K562 (cell line): ENCODE results near the gene CSRP2. TPM values are rescaled to one million over a fixed set of nuclear protein-coding genes. Genes with fewer than 3 reads are reported as not detected.

Experiments
- ATAC-seq: fragments of 200-7000 bp; cut with Tn5 transposase; 3 replicates; pipeline ENCODE4 v1.9.1; 2020; ENCODE audit warnings: moderate library complexity
- BruUV-seq: library from RNA; stranded (reverse); fragments of 400-500 nt; replicated peaks from 2 replicates; lab custom pipeline; 2021; lab: Mats Ljungman, UMichigan
- CTCF ChIA-PET: fragments of 300-600 bp; formaldehyde crosslinking; extraction: SDS; loops from one replicate; lab custom pipeline; 2021; ENCODE audit warnings: low intra/inter-chr PET ratio; lab: Yijun Ruan, JAX
- POLR2A ChIA-PET: fragments of 300-600, 350-650 bp; sonication (Branson Sonifier 250); formaldehyde crosslinking; extraction: SDS; loops from one replicate; lab custom pipeline; 2021; ENCODE audit warnings: antibody characterized with exemption, inconsistent platforms; lab: Yijun Ruan, JAX
- DNase-seq, 4 experiments: peaks; one replicate each; pipeline versions ENCODE4 v3.0.0 to v3.0.0-alpha.2; 2011 to 2018; ENCODE audit warnings: low spot score in 3 of 4, mixed read lengths in 3 of 4; ENCODE audit errors: extremely low read depth in 1 of 4
- FAIRE-seq: peaks from 2 replicates; lab custom pipeline; 2011; peaks lifted over from hg19 to GRCh38; lab: Jason Lieb, UNC
- H2AFZ ChIP-seq: 2 replicates; pipeline ENCODE4 v1.6.0; 2011; ENCODE audit warnings: low read depth, low read length, control low read depth, inconsistent platforms
- H3K27ac ChIP-seq: fragments of 200-600 bp; 3 replicates; pipeline ENCODE4 v1.8.0; 2011; ENCODE audit warnings: low read depth, mild to moderate bottlenecking, control low read depth, inconsistent platforms, low read length, moderate library complexity, mixed read lengths; ENCODE audit errors: extremely low read depth
- H3K27me3 ChIP-seq, 2 experiments: fragments of 300-600 bp in 1 of 2; 2 replicates in 1 of 2; 3 replicates in 1 of 2; pipeline versions ENCODE4 v1.6.0 to v1.8.0; 2011; ENCODE audit warnings: inconsistent platforms in 2 of 2, low read length in 2 of 2, mild to moderate bottlenecking in 1 of 2, mixed read lengths in 1 of 2, moderate library complexity in 1 of 2; ENCODE audit not compliant: control insufficient read depth in 2 of 2, insufficient read depth in 2 of 2
- H3K36me3 ChIP-seq: fragments of 300-600 bp; 3 replicates; pipeline ENCODE4 v1.8.0; 2011; ENCODE audit warnings: mild to moderate bottlenecking, low read length, inconsistent platforms; ENCODE audit not compliant: control insufficient read depth, insufficient read depth
- H3K4me1 ChIP-seq, 2 experiments: fragments of 200-600 bp in 1 of 2; replicated peaks in 1 of 2; 2 replicates in 1 of 2; 3 replicates in 1 of 2; pipeline versions ENCODE4 v1.5.1 to v1.8.0; 2011; ENCODE audit warnings: inconsistent platforms in 2 of 2, low read length in 2 of 2, mild to moderate bottlenecking in 1 of 2, mixed read lengths in 1 of 2, moderate library complexity in 1 of 2; ENCODE audit not compliant: control insufficient read depth in 2 of 2, insufficient read depth in 2 of 2
- H3K4me2 ChIP-seq: 2 replicates; pipeline ENCODE4 v1.6.1; 2011; ENCODE audit warnings: low read length, control low read depth, inconsistent platforms, mixed read lengths; ENCODE audit not compliant: insufficient read depth
- H3K4me3 ChIP-seq: fragments of 200-600 bp; sonication (generic), shearing (Covaris generic); 2 replicates; pipeline ENCODE4 v1.5.1; 2016; ENCODE audit warnings: control low read depth, inconsistent platforms
- H3K79me2 ChIP-seq: fragments of 200-600 bp; 3 replicates; pipeline ENCODE4 v1.8.0; 2011; ENCODE audit warnings: low read length, inconsistent platforms; ENCODE audit not compliant: control insufficient read depth, insufficient read depth
- H3K9ac ChIP-seq, 2 experiments: 2 replicates each; pipeline versions ENCODE4 v1.6.0 to v1.6.1; 2011; ENCODE audit warnings: low read depth in 2 of 2, low read length in 2 of 2, control low read depth in 1 of 2, inconsistent platforms in 1 of 2, mild to moderate bottlenecking in 1 of 2, mixed read lengths in 1 of 2; ENCODE audit not compliant: insufficient read depth in 1 of 2
- H3K9me1 ChIP-seq: one replicate; pipeline ENCODE4 v1.6.0; 2011; ENCODE audit warnings: inconsistent platforms, mild to moderate bottlenecking, low read length, moderate library complexity; ENCODE audit not compliant: control insufficient read depth, insufficient read depth
- H3K9me3 ChIP-seq: replicated peaks from 2 replicates; pipeline ENCODE4 v1.5.1; 2011; ENCODE audit warnings: low read depth, low read length, inconsistent platforms; ENCODE audit not compliant: control insufficient read depth, insufficient read depth
- H4K20me1 ChIP-seq: replicated peaks from 2 replicates; pipeline ENCODE4 v1.6.1; 2011; ENCODE audit warnings: low read length, inconsistent platforms, mixed read lengths; ENCODE audit not compliant: control insufficient read depth, insufficient read depth
- DPF2 ChIP-seq: fragments of 450-650 bp; IDR thresholded peaks from 2 replicates; pipeline ENCODE4 v1.6.1; 2016
- EP300 ChIP-seq: IDR thresholded peaks from 2 replicates; pipeline ENCODE4 v1.6.1; 2012; ENCODE audit warnings: low read length, improper control_type of control experiment
- HDAC2 ChIP-seq: fragments of 450-650 bp; IDR thresholded peaks from 2 replicates; pipeline ENCODE4 v1.6.1; 2016; ENCODE audit warnings: mild to moderate bottlenecking
- HIVEP1 ChIP-seq: fragments of 250-450 bp; sonication (Bioruptor Pico); IDR thresholded peaks from 2 replicates; pipeline ENCODE4 v1.4.0; 2020; ENCODE audit warnings: mild to moderate bottlenecking
- HSF4 ChIP-seq: fragments of 250-450 bp; sonication (Bioruptor Pico); IDR thresholded peaks from 2 replicates; pipeline ENCODE4 v2.1.2; 2022; ENCODE audit warnings: mild to moderate bottlenecking, moderate library complexity, borderline replicate concordance
- PHB2 ChIP-seq: fragments of 450-650 bp; IDR thresholded peaks from 2 replicates; pipeline ENCODE4 v1.6.1; 2017; ENCODE audit warnings: low read depth
- POLR2A ChIP-seq: fragments of 450-650 bp; conservative IDR thresholded peaks from 2 replicates; pipeline ENCODE4 v1.6.1; 2016
- POU5F1 ChIP-seq: fragments of 150-350 bp; IDR thresholded peaks from 2 replicates; pipeline ENCODE4 v1.6.1; 2014; ENCODE audit warnings: borderline replicate concordance, low read length, low read depth, mild to moderate bottlenecking; ENCODE audit not compliant: partially characterized antibody
- SAFB ChIP-seq: fragments of 200-400 bp; formaldehyde crosslinking; IDR thresholded peaks from 2 replicates; pipeline ENCODE4 v1.6.1; 2017; ENCODE audit warnings: low read depth, low read length, borderline replicate concordance
- SETDB1 ChIP-seq: IDR thresholded peaks from one replicate; pipeline ENCODE4 v1.6.1; 2012; ENCODE audit warnings: low read length, control low read depth, inconsistent platforms
- ZFX ChIP-seq: sonication (generic); formaldehyde crosslinking; IDR thresholded peaks from 2 replicates; pipeline ENCODE4 v1.8.0; 2022; ENCODE audit warnings: mild to moderate bottlenecking, missing genetic modification reagents, moderate library complexity
- WGBS: fragments of 100-300 bp; shearing (Covaris generic); methylation state at CpG from one replicate; pipeline ENCODE4 v1.1.6; 2016; ENCODE audit warnings: low coverage, mixed read lengths; ENCODE audit not compliant: insufficient coverage; ENCODE audit errors: missing lambda C conversion rate; 5-methylcytosine and 5-hydroxymethylcytosine counted together
- in situ Hi-C: fragments of 300-500 bp; cut with MboI; formaldehyde crosslinking; loops from 4 replicates; pipeline ENCODE4 v1.15.0; 2018; ENCODE audit warnings: inconsistent platforms, mixed read lengths
- intact Hi-C: fragments of 100-400 bp; cut with micrococcal nuclease; formaldehyde crosslinking; loops from 2 replicates; pipeline ENCODE4 v1.14.2; 2022
- polyA plus RNA-seq, 8 experiments: library from polyadenylated mRNA; depleted of rRNA in 4 of 8; stranded (reverse) in 5 of 8; unstranded in 3 of 8; fragments of >200 nt; fragmentation: Nextera tagmentation in 2 of 8; fragmentation: Illumina TruSeq in 1 of 8; extraction: Ambion mirVana in 2 of 8; extraction: Trizol in 1 of 8; gene quantifications; 2 replicates each; pipeline versions ENCODE4 v1.2.1 to v1.2.3, GENCODE V29; 2011 to 2014; ENCODE audit warnings: inconsistent platforms in 1 of 8, missing spikeins in 1 of 8
- total RNA-seq, 7 experiments: library from RNA; depleted of rRNA in 6 of 7; stranded (reverse); fragments of >200 nt in 6 of 7; fragmentation: Illumina TruSeq in 2 of 7; extraction: Trizol in 2 of 7; gene quantifications; 2 replicates each; pipeline versions ENCODE4 v1.2.1 to v1.2.3, GENCODE V29; 2011 to 2021; ENCODE audit warnings: low replicate concordance in 1 of 7
- TF ChIP-seq, protein P1 (sequence below): fragments of 450-650 bp; IDR thresholded peaks from 2 replicates; pipeline ENCODE4 v1.6.1; 2016
- TF ChIP-seq, protein P2 (sequence below), 2 experiments: IDR thresholded peaks in 1 of 2; conservative IDR thresholded peaks in 1 of 2; 2 replicates each; pipeline ENCODE4 v1.6.1; 2016; ENCODE audit warnings: low read depth in 2 of 2, mild to moderate bottlenecking in 1 of 2, missing compliant biosample characterization in 1 of 2, missing genetic modification characterization in 1 of 2, moderate library complexity in 1 of 2
- TF ChIP-seq, protein P3 (sequence below): fragments of 450-650 bp; formaldehyde crosslinking; IDR thresholded peaks from 2 replicates; pipeline ENCODE4 v1.4.0; 2020; ENCODE audit warnings: mild to moderate bottlenecking

Gene CSRP2
- total and polyA plus RNA-seq, 9 of the 15 experiments (the other 6 are each of a cell fraction or from before 2014, with no cell fraction given) = 0.32 to 6.2 (median 2.3) TPM

DNA sequence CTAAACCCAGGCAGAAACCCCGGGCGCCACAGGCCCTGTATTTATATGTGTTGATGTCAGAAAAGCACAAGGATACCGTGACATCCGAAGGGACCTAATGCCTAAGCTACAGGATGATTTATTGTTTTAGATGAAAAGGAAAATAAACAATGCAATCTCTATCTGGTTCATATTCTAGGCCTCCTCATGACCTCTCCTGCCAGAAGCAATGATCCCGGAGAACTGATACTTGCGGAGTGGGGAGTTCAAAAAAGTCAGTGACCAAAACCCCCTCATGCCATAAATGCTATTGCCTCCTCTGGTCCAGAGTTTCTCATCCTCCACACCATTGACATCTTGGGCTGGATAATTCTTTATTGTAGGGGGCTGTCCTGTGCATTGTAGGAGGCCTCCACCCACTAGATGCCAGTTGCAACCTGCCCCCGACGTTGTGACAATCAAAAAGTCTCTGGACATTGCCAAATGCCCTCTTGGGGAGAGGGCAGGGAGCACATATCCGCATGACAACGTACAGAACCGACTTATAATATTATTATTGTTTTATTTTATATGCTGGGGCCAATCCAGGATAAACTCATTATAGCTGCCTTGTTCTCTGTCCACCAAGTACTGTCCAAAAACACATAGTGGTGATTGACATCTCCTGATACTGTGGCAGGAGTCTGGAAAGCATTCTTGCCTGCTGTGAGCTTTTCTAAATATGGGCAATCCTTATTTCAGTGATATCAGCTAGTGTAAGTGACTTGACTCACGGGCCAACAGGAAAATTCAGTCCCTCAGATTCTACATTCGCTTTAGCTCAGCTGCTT, 1.1 kb upstream of the CSRP2 start:
- H3K27me3 ChIP-seq = no peaks in the 10 kb centered on the region; a peak in 1 of 5 replicates
- POLR2A ChIA-PET = interaction anchor here (0.9 to 1.2 kb wide), 3 partner anchors 13 to 67 kb away, joined by 3 to 5 read pairs (median 3); no protein-coding TSS in a partner anchor
- no peak overlapping the region for H3K27ac ChIP-seq
- H2AFZ ChIP-seq = peak overlapping the region; percentile 73
- no peak for DNase-seq
- H3K4me3 ChIP-seq = peak overlapping the region; percentile 58
- peak overlapping the region; percentile 71 for H3K4me2 ChIP-seq
- no peaks in the 10 kb centered on the region for H3K36me3 ChIP-seq
- no peak for FAIRE-seq
- no peaks in the 10 kb centered on the region for H3K79me2 ChIP-seq
- CTCF ChIA-PET = interaction anchor here (0.7 kb wide), 1 partner anchor 101 kb away, joined by 3 read pairs; no protein-coding TSS in a partner anchor
- H3K9me1 ChIP-seq = no peaks in the 10 kb centered on the region
- 39% methylated on average over 11 of the region's 13 CpGs for WGBS
- peaks cover 0 to 16% of the 10 kb centered on the region in 2 experiments; a peak in 3 of 5 replicates for H3K4me1 ChIP-seq
- no peak overlapping the region; a peak in 1 of 4 replicates for H3K9ac ChIP-seq
- no peak for ATAC-seq
- intact Hi-C loops (loop anchor here (5.0 kb wide), 1 partner anchor 132 kb away; no protein-coding TSS in a partner anchor), in situ Hi-C loops (no loop called here)
- H4K20me1 ChIP-seq = no peaks in the 10 kb centered on the region
- TF ChIP-seq, protein P1, sequence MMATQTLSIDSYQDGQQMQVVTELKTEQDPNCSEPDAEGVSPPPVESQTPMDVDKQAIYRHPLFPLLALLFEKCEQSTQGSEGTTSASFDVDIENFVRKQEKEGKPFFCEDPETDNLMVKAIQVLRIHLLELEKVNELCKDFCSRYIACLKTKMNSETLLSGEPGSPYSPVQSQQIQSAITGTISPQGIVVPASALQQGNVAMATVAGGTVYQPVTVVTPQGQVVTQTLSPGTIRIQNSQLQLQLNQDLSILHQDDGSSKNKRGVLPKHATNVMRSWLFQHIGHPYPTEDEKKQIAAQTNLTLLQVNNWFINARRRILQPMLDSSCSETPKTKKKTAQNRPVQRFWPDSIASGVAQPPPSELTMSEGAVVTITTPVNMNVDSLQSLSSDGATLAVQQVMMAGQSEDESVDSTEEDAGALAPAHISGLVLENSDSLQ = peak; percentile 37; the same call in 1 of the 2 replicates
- TF ChIP-seq POLR2A (no peak), SETDB1 (no peak), HSF4 (CRISPR knock-in tag) (no peak), SAFB (no peak), ZFX (CRISPR knock-in tag) (peak; percentile 12; the same call in 1 of the 2 replicates), HIVEP1 (CRISPR knock-in tag) (no peak), DPF2 (no peak), EP300 (no peak), POU5F1 (no peak), HDAC2 (no peak), PHB2 (no peak)
- TF ChIP-seq, protein P2, sequence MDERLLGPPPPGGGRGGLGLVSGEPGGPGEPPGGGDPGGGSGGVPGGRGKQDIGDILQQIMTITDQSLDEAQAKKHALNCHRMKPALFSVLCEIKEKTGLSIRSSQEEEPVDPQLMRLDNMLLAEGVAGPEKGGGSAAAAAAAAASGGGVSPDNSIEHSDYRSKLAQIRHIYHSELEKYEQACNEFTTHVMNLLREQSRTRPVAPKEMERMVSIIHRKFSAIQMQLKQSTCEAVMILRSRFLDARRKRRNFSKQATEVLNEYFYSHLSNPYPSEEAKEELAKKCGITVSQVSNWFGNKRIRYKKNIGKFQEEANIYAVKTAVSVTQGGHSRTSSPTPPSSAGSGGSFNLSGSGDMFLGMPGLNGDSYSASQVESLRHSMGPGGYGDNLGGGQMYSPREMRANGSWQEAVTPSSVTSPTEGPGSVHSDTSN (CRISPR knock-in tag; IDR thresholded peaks at IDR 0.05; ENCODE audit: low read depth) = no peak
- TF ChIP-seq, protein P2 (tag; conservative IDR thresholded peaks at IDR 0.05; ENCODE audit: low read depth) = peak; percentile 43; the same call in 1 of the 2 replicates
- TF ChIP-seq, protein P3, sequence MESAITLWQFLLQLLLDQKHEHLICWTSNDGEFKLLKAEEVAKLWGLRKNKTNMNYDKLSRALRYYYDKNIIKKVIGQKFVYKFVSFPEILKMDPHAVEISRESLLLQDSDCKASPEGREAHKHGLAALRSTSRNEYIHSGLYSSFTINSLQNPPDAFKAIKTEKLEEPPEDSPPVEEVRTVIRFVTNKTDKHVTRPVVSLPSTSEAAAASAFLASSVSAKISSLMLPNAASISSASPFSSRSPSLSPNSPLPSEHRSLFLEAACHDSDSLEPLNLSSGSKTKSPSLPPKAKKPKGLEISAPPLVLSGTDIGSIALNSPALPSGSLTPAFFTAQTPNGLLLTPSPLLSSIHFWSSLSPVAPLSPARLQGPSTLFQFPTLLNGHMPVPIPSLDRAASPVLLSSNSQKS (CRISPR knock-in tag) = no peak
- no TSS peak for BruUV-seq
- no peaks in the 10 kb centered on the region for H3K9me3 ChIP-seq
